ENCODE data around the gene TMEM250. TPM values are rescaled to one million over a fixed set of nuclear protein-coding genes. Genes with fewer than 3 reads are reported as not detected.
A peak's percentile ranks its signal among the peaks of the same experiment; 100 is the strongest.

The TMEM250 gene
- total and polyA plus RNA-seq, 5 donors from 2014 or later = 21.5 to 55.6 (median 45.6) TPM

DNA sequence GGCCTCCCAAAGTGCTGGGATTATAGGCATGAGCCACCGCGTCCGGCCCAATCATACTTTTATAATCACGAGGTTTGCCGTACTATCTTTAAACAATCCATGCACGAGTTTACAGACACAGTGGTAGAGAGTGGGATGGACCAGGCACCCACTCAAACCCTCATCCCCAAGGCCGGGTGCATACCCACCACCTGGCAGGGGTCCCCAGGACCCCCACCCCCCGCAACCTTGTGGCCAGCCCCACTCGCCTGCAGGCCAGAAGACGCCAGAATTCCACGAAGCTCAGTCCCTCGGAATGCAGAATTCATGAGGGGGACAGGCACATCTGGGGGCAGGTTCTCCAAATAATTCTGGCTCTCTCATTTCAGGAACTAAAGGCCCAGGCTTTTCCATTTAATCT lies 40.7 kb downstream of the TMEM250 start:
- H3K4me3 Mint-ChIP-seq = no peak overlapping the region
- no peak overlapping the region for H3K27ac Mint-ChIP-seq
- H3K9me3 ChIP-seq (ENCODE audit: control insufficient read depth in 2 of 2, low read length in 2 of 2) = no peaks in the 10 kb centered on the region
- H3K4me1 ChIP-seq (ENCODE audit: control insufficient read depth, insufficient read depth, low read length, poor library complexity, severe bottlenecking) = no peaks in the 10 kb centered on the region
- DNase-seq (no peak), ATAC-seq (ENCODE audit: low read depth in 2 of 2) (no peak)
- H3K4me1 Mint-ChIP-seq = peaks cover 0 to 17% (median 9%) of the 10 kb centered on the region in 4 donors
- H3K9me3 Mint-ChIP-seq = no peaks in the 10 kb centered on the region
- no peaks in the 10 kb centered on the region for H3K27me3 ChIP-seq (ENCODE audit: control insufficient read depth, insufficient read depth, low read length)
- peaks cover 7% of the 10 kb centered on the region for H3K27me3 Mint-ChIP-seq
- H3K4me3 ChIP-seq (ENCODE audit: low read depth, low read length) = no peak overlapping the region
- H3K36me3 ChIP-seq (ENCODE audit: control insufficient read depth, insufficient read depth, low read length) = no peaks in the 10 kb centered on the region
- peaks cover 7% of the 10 kb centered on the region for H3K36me3 Mint-ChIP-seq
- H3K27ac ChIP-seq (ENCODE audit: insufficient read depth, low read length, poor library complexity, severe bottlenecking) = no peak overlapping the region

DNA sequence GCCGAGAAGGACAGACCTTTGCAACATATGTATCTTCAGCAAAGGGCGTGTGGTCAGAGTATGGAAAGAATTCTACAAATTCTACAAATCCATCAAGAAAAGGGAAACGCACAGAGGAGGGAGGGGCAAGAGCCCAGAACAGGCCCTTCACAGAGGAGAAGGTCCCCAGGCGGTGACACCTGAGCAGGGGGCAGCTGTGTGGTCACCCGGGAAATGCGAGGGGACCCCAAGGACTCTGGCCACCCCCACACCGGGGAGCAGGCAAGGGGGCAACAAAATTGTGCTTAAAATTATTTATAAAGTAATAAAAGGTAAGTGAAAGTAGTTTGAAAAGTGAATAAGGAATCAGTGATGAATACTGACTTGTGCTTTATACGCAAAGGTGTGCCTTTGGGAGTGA lies 41.2 kb downstream of the TMEM250 start:
- no peaks in the 10 kb centered on the region for H3K9me3 ChIP-seq (ENCODE audit: control insufficient read depth in 2 of 2, low read length in 2 of 2)
- H3K36me3 Mint-ChIP-seq = peaks cover 7% of the 10 kb centered on the region
- ATAC-seq (ENCODE audit: low read depth in 2 of 2) (no peak), DNase-seq (no peak)
- no peak overlapping the region for H3K4me3 ChIP-seq (ENCODE audit: low read depth, low read length)
- no peak overlapping the region for H3K27ac ChIP-seq (ENCODE audit: insufficient read depth, low read length, poor library complexity, severe bottlenecking)
- H3K4me1 ChIP-seq (ENCODE audit: control insufficient read depth, insufficient read depth, low read length, poor library complexity, severe bottlenecking) = no peaks in the 10 kb centered on the region
- H3K4me1 Mint-ChIP-seq = peaks cover 0 to 13% (median 8%) of the 10 kb centered on the region in 4 donors
- H3K27me3 Mint-ChIP-seq = peaks cover 7% of the 10 kb centered on the region
- peak overlapping the region in 1 of 3 donors; percentile 15 for H3K27ac Mint-ChIP-seq
- H3K4me3 Mint-ChIP-seq = no peak overlapping the region
- H3K9me3 Mint-ChIP-seq = no peaks in the 10 kb centered on the region
- H3K27me3 ChIP-seq (ENCODE audit: control insufficient read depth, insufficient read depth, low read length) = no peaks in the 10 kb centered on the region
- H3K36me3 ChIP-seq (ENCODE audit: control insufficient read depth, insufficient read depth, low read length) = no peaks in the 10 kb centered on the region

- DNase-seq (no peak), ATAC-seq (ENCODE audit: low read depth in 2 of 2) (no peak)
- Mint-ChIP-seq H3K27me3 (peaks cover 7% of the 10 kb centered on the region), H3K4me1 (peaks cover 0 to 13% (median 8%) of the 10 kb centered on the region in 4 donors), H3K36me3 (peaks cover 7% of the 10 kb centered on the region), H3K27ac (peak overlapping the region in 2 of 3 donors; percentile 86 to 88), H3K9me3 (no peaks in the 10 kb centered on the region), H3K4me3 (peak overlapping the region in 2 of 4 donors; percentile 11 to 73)
- H3K27me3 ChIP-seq (ENCODE audit: control insufficient read depth, insufficient read depth, low read length) = no peaks in the 10 kb centered on the region
- H3K4me1 ChIP-seq (ENCODE audit: control insufficient read depth, insufficient read depth, low read length, poor library complexity, severe bottlenecking) = no peaks in the 10 kb centered on the region
- H3K27ac ChIP-seq (ENCODE audit: insufficient read depth, low read length, poor library complexity, severe bottlenecking) = no peak overlapping the region
- no peak overlapping the region for H3K4me3 ChIP-seq (ENCODE audit: low read depth, low read length)
- H3K9me3 ChIP-seq (ENCODE audit: control insufficient read depth in 2 of 2, low read length in 2 of 2) = no peaks in the 10 kb centered on the region
- no peaks in the 10 kb centered on the region for H3K36me3 ChIP-seq (ENCODE audit: control insufficient read depth, insufficient read depth, low read length)
Measured at GRCh38 chr9:136075881-136076678, 42.6 kb downstream of the TMEM250 start.

DNA sequence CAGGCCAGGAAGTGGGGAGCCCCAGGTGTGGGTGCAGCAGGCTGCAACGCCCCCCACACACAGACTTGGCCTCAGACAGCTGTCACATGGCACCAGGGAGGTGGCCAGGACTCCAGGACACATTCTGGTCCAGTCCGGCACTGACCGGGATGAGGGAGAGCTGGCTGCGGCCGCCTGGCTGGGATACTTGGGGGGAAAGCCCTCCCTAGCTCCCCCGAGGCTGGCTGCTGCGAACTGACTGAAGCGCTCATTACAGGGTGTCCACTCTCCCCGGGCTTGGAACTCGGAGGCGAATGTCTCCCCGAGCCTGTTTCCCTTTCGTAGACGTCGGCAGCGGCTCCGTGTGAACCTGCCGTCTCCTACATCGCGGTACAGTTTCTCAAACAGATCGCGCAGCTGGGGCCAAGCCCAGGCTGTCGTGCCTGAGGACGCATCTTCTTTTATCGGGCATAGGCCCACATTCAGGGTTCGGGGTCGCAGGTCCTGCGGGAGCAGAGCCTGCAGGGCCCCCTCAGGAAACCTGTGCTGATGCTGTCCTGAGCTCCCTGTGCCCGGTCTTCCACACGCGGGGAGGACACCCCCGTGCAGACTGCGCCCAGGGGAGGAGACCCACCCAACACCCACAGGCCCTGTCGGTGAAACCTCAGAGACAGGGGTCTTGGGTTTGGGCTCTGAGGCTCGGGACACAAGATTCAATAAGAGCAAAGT lies 43.4 kb downstream of the TMEM250 start:
- H3K9me3 ChIP-seq (ENCODE audit: control insufficient read depth in 2 of 2, low read length in 2 of 2) = no peaks in the 10 kb centered on the region
- peak overlapping the region in 1 of 3 donors; percentile 88 for H3K27ac Mint-ChIP-seq
- no peak for ATAC-seq (ENCODE audit: low read depth in 2 of 2)
- H3K4me1 Mint-ChIP-seq = peaks cover 0 to 13% (median 9%) of the 10 kb centered on the region in 4 donors
- H3K27me3 ChIP-seq (ENCODE audit: control insufficient read depth, insufficient read depth, low read length) = no peaks in the 10 kb centered on the region
- peaks cover 7% of the 10 kb centered on the region for H3K36me3 Mint-ChIP-seq
- no peaks in the 10 kb centered on the region for H3K4me1 ChIP-seq (ENCODE audit: control insufficient read depth, insufficient read depth, low read length, poor library complexity, severe bottlenecking)
- no peaks in the 10 kb centered on the region for H3K36me3 ChIP-seq (ENCODE audit: control insufficient read depth, insufficient read depth, low read length)
- no peak overlapping the region for H3K27ac ChIP-seq (ENCODE audit: insufficient read depth, low read length, poor library complexity, severe bottlenecking)
- H3K4me3 ChIP-seq (ENCODE audit: low read depth, low read length) = no peak overlapping the region
- DNase-seq = no peak
- no peak overlapping the region for H3K4me3 Mint-ChIP-seq
- peaks cover 7% of the 10 kb centered on the region for H3K27me3 Mint-ChIP-seq
- no peaks in the 10 kb centered on the region for H3K9me3 Mint-ChIP-seq

GRCh38 chr9:136074706-136075105 lies 44.0 kb downstream of the TMEM250 start:
- Histone ChIP-seq H3K27me3 (ENCODE audit: control insufficient read depth, insufficient read depth, low read length) (no peaks in the 10 kb centered on the region), H3K36me3 (ENCODE audit: control insufficient read depth, insufficient read depth, low read length) (no peaks in the 10 kb centered on the region), H3K9me3 (ENCODE audit: control insufficient read depth in 2 of 2, low read length in 2 of 2) (no peaks in the 10 kb centered on the region), H3K4me1 (ENCODE audit: control insufficient read depth, insufficient read depth, low read length, poor library complexity, severe bottlenecking) (no peaks in the 10 kb centered on the region), H3K4me3 (ENCODE audit: low read depth, low read length) (no peak overlapping the region), H3K27ac (ENCODE audit: insufficient read depth, low read length, poor library complexity, severe bottlenecking) (no peak overlapping the region)
- no peak overlapping the region for H3K4me3 Mint-ChIP-seq
- H3K36me3 Mint-ChIP-seq = peaks cover 7% of the 10 kb centered on the region
- peaks cover 0 to 2% (median 0%) of the 10 kb centered on the region in 7 donors for H3K9me3 Mint-ChIP-seq
- ATAC-seq (ENCODE audit: low read depth in 2 of 2) (no peak), DNase-seq (no peak)
- no peak overlapping the region for H3K27ac Mint-ChIP-seq
- H3K4me1 Mint-ChIP-seq = peaks cover 0 to 13% (median 10%) of the 10 kb centered on the region in 4 donors
- H3K27me3 Mint-ChIP-seq = peaks cover 7% of the 10 kb centered on the region

Other genes with a start within 250 kb of the TMEM250 start
- gene CAMSAP1, start 211.3 kb downstream of the TMEM250 start, total RNA-seq = 31.6 TPM
- gene CAMSAP1, start 211.3 kb downstream of the TMEM250 start, polyA plus RNA-seq = 1 to 10 TPM in 3 of 4 donors, under 1 TPM in 1; 0.67 to 2.2 (median 1.8) TPM
- gene UBAC1, start 157.5 kb downstream of the TMEM250 start, total RNA-seq = 23.8 TPM
- gene UBAC1, start 157.5 kb downstream of the TMEM250 start, polyA plus RNA-seq = 10 to 100 TPM; 17.8 to 27.7 (median 23.4) TPM
- 4.8 TPM for gene NACC2, start 23.6 kb downstream of the TMEM250 start, total RNA-seq
- 1 to 10 TPM in 2 of 4 donors, under 1 TPM in 2; 0.76 to 1.9 (median 0.92) TPM for gene NACC2, start 23.6 kb downstream of the TMEM250 start, polyA plus RNA-seq
- gene LHX3, start 86.3 kb upstream of the TMEM250 start, total RNA-seq = not detected
- not detected for gene LHX3, start 86.3 kb upstream of the TMEM250 start, polyA plus RNA-seq
- 16.6 TPM for gene QSOX2, start 126.9 kb upstream of the TMEM250 start, total RNA-seq
- gene QSOX2, start 126.9 kb upstream of the TMEM250 start, polyA plus RNA-seq = under 1 TPM; 0.33 to 0.63 (median 0.41) TPM
- not detected for gene CCDC187, start 185.2 kb upstream of the TMEM250 start, total RNA-seq
- gene CCDC187, start 185.2 kb upstream of the TMEM250 start, polyA plus RNA-seq = not detected
- 12.3 TPM for gene GPSM1, start 208.7 kb upstream of the TMEM250 start, total RNA-seq
- 1 to 10 TPM in 3 of 4 donors, under 1 TPM in 1; 0.59 to 1.9 (median 1.2) TPM for gene GPSM1, start 208.7 kb upstream of the TMEM250 start, polyA plus RNA-seq
- gene DNLZ, start 244.9 kb upstream of the TMEM250 start, total RNA-seq = 25.5 TPM
- 10 to 100 TPM; 51.1 to 67.9 (median 61.5) TPM for gene DNLZ, start 244.9 kb upstream of the TMEM250 start, polyA plus RNA-seq

Measured in CD4-positive, CD25-positive, alpha-beta regulatory T cell (primary cell).